GM13976 (cell line): ENCODE results near the gene ECSCR.
"Not testable (repeated sequence)": the region's sequence is repeated elsewhere in the genome, so short reads cannot be mapped to it uniquely, and the experiment has no call there.

Source experiments
- DNase-seq: peaks from one replicate; pipeline ENCODE4 v3.0.0; 2012; ENCODE audit warnings: low spot score
- CTCF ChIP-seq: IDR thresholded peaks from 2 replicates; pipeline ENCODE4 v1.5.1; 2012; ENCODE audit warnings: borderline replicate concordance, mild to moderate bottlenecking; ENCODE audit not compliant: insufficient read depth; ENCODE audit errors: extremely low read depth, missing control alignments, control extremely low read depth
- in situ Hi-C: fragments of 300-500 bp; cut with MboI; formaldehyde crosslinking; loops from one replicate; pipeline ENCODE4 v1.12.0; 2022; ENCODE audit warnings: low sequenced_read_pairs, mixed read lengths, inconsistent platforms; ENCODE audit not compliant: unreplicated experiment

Gene ECSCR

DNA sequence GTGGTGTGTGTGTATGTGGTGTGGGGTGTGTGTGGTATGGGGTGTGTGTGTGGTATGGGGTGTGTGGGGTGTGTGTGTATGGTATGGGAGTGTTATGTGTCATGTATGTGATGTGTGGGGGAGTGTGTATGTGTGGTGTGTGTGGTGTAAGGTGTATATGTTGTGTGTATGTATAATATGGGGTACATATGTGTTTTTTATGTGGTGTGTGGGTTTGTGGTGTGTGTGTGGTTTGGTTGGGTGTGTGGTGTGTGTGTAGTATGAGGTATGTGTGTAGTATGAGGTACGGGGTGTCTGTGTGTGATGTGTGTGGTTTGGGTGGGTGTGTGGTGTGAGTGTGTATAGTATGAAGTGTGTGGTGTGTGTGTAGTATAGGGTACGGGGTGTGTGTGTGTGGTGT is 11.4 kb downstream of the ECSCR start:
- in situ Hi-C loops = no loop called here
- DNase-seq = no peak
- TF ChIP-seq CTCF = no peak

DNA sequence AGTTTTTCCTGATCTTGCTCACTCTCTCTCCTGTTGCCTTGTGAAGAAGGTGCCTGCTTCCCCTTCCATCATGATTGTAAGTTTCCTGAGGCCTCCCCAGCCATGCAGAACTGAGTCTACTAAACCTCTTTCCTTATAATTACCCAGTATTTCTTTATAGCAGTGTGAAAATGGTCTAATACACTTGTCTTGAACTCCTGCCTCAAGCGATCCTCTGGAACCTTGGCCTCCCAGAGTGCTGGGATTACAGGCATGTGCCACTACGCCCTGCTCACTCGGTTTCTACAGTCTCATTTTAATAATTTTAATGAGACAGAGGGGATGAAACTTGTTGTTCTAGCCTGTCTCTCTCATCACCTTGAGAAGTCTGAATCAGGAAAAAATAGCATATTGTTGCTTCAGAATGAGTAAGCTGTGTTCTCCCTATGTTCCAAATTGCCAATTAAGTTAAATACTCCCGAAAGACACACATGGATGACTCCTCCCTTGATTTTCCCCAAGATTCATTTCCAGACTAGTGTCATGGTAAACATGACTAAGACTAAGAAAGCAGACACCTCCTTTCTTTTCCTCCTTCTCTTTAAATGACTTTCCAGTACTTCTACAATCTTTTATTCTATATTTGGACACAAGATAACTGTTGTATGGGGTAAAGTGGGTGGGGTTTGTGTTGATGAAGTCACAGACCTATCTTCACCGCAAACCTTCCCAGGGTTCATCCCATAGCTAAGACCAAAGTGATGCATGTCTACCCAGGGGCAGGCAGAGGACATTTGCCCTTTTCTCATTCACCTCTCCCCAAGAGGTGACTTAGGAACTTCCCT is 15.4 kb downstream of the ECSCR start:
- DNase-seq = no peak
- in situ Hi-C loops = no loop called here
- TF ChIP-seq CTCF = no peak

GRCh38 chr5:139445325-139446170 is 17.0 kb downstream of the ECSCR start:
- no peak for TF ChIP-seq CTCF
- no peak for DNase-seq
- in situ Hi-C loops = no loop called here

- no peak for DNase-seq
- no peak for TF ChIP-seq CTCF
- in situ Hi-C loops = no loop called here
Observed at GRCh38 chr5:139443831-139444453, 18.6 kb downstream of the ECSCR start.

GRCh38 chr5:139440416-139440815 is 22.1 kb downstream of the ECSCR start:
- DNase-seq, in situ Hi-C loops: not testable (repeated sequence)

GRCh38 chr5:139439013-139439903 is 23.3 kb downstream of the ECSCR start, which contains the start of gene DNAJC18:
Gene DNAJC18, minus strand, starts transcription at chr5:139439525. Its CDS starts 80 bp downstream, at chr5:139439445.
- in situ Hi-C loops = no loop called here
- peak; percentile 94 for DNase-seq
- no peak for TF ChIP-seq CTCF
